Measurements from ENCODE around the gene DGKG. TPM values are rescaled to one million over a fixed set of nuclear protein-coding genes. Genes with fewer than 3 reads are reported as not detected.

Gene DGKG
- total RNA-seq, 2 donors from 2014 or later, result 0.49 to 1.5 TPM

DNA sequence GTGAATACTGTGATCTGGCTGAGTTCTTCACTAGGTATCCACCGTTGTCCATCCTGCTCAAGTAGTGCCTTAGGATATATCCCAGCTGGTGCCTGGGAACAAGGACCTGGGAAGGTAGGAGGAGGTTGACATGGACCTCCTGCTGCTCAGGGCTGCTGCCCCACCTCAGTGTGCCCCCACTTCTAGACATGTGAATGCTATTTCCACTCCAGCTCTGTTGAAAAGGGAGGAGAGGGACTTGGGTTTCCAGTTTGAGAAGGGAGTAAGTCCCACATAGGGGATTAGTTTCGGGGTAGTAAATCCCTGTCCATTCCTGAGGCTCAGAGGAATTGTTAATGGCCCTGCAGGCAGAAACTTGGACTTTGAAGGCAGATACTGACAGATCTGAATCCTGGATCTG lies 220.2 kb downstream of the DGKG start:
- no peak for ATAC-seq
- intact Hi-C loops (cut with DNase I, micrococcal nuclease), result no loop called here
- no peak for DNase-seq

DNA sequence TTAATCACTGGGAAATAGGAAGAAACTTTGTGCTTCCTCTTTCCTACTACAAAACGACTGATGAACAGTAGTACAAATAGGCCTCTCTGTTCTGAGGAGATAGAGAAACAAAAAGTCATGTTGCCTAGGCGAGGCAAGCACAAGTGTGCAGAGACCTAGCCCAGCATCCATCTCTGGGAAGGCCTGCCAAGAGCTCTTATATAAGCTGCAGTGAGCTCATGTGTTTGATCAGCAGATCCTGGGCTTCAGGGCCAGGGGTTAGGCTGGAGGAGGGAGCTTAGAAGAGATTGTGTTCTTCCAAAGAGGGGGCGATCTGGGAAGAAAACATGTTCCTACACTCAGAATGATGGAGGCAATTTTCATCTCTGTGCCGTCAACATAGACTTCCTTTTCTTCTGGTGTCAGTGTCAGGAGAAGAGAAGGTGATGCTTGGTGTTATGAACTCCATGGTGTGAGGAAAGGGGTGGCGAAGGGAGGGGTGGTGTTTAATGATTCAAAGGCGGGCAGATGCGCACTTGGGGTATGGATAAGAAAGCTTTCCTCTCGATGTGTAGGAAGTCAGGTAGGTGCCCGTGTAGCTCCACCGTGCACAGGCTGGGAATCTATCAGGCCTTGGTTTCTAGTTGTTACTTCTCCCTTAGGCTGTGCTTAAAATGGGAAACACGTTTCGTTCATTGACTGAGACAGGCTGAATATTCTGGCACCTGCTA lies 223.6 kb downstream of the DGKG start:
- no peak for DNase-seq
- intact Hi-C loops (cut with DNase I, micrococcal nuclease), result no loop called here
- ATAC-seq, result no peak

- ATAC-seq, result no peak
- intact Hi-C loops (cut with DNase I, micrococcal nuclease), result no loop called here
- DNase-seq, result no peak
Measured at GRCh38 chr3:186137051-186137685, 224.9 kb downstream of the DGKG start.

DNA sequence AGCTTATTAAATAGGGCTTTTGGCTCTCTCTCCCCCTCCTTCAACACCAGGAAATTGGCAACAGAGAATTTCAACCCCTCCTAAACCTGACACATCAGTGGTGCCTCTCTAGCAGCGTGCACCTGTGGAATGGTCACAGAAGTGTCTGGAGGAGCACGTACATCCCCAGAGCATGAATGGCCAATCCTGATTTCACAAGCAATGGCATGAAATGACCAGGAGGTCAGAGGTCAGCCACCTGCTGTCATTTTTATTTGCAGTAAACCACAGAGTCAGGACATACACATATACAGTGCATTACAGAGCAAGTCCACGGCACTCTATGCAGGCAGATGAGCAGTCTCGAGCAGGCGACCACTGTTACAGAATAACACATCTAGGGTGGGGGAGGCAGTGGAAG lies 228.1 kb downstream of the DGKG start:
- no peak for ATAC-seq
- intact Hi-C loops (cut with DNase I, micrococcal nuclease), result no loop called here

GRCh38 chr3:186132487-186132886 lies 229.5 kb downstream of the DGKG start:
- intact Hi-C loops (cut with DNase I, micrococcal nuclease), result no loop called here
- ATAC-seq (no peak), DNase-seq (no peak)

More for the DNA sequence above, 228.1 kb downstream of the DGKG start:
- DNase-seq, result no peak

DNA sequence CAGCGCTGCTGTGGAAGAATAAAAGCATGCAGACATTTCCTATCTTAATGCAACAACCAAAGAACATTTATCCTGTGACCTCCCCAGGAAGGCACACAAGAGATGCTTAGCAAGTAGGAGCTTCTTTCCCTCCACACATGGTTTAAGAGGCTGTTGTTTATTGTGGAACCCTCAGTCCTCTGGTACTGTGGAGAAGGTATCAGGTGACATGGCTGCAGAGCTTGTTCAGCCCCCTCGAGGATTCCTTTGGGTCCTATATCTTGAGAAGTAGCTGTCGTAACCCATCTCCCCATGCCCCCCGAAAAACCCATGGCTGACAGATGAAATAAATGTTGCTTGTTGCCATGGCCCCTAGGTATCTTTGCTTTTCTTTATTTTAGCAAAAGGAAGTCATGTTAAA lies 232.8 kb downstream of the DGKG start:
- intact Hi-C loops (cut with DNase I, micrococcal nuclease), result no loop called here
- DNase-seq, result no peak
- ATAC-seq, result no peak

DNA sequence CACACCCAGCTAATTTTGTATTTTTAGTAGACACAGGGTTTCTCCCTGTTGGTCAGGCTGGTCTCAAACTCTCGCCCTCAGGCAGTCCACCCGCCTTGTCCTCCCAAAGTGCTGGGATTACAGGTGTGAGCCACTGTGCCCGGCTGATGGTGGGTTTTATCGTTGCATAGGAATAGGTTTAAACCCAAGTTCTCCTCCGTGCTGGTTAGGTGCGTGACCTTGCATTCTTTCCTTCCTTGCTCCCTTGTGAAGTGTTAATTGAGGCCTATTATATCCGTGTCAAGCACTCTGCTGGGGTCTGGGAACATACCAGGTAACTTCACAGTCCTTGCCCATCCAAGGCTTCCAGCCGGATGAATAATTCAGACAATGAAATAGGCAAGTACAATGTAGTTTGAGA lies 233.9 kb downstream of the DGKG start:
- ATAC-seq, result no peak
- no peak for DNase-seq

GRCh38 chr3:186127463-186127862 lies 234.6 kb downstream of the DGKG start:
- DNase-seq, result no peak
- ATAC-seq, result no peak
- intact Hi-C loops (cut with DNase I, micrococcal nuclease), result no loop called here

More for the DNA sequence above, 233.9 kb downstream of the DGKG start:
- intact Hi-C loops (cut with DNase I, micrococcal nuclease), result no loop called here

DNA sequence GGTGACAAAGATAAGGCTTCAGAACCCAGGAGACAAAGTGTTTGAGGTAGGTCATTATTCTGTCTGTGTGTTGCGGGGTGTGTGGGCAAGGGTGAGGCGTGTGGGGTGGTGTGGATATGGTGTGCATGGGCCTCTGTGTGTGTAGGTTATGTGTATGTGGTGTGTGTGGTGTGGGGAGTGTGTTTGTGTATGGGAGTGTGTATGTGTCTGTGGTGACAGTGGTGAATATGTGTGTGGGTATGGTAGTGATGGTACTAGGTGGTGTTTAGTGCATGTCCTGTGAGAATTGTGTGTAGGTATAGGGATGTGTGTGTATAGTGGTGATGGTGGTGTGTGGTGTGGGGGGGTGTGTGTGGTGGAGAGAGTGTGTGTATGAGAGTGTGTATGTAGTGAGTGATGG lies 236.9 kb downstream of the DGKG start:
- DNase-seq, result no peak
- intact Hi-C loops (cut with DNase I, micrococcal nuclease), result no loop called here
- ATAC-seq, result no peak

- no peak for DNase-seq
- ATAC-seq, result no peak
- intact Hi-C loops (cut with DNase I, micrococcal nuclease), result no loop called here
Measured at GRCh38 chr3:186124592-186124991, 237.4 kb downstream of the DGKG start.

- ATAC-seq (no peak), DNase-seq (no peak)
- intact Hi-C loops (cut with DNase I, micrococcal nuclease), result no loop called here
Measured at GRCh38 chr3:186123012-186123411, 239.0 kb downstream of the DGKG start.

- ATAC-seq (no peak), DNase-seq (no peak)
- intact Hi-C loops (cut with DNase I, micrococcal nuclease), result no loop called here
Measured at GRCh38 chr3:186121968-186122367, 240.1 kb downstream of the DGKG start.

DNA sequence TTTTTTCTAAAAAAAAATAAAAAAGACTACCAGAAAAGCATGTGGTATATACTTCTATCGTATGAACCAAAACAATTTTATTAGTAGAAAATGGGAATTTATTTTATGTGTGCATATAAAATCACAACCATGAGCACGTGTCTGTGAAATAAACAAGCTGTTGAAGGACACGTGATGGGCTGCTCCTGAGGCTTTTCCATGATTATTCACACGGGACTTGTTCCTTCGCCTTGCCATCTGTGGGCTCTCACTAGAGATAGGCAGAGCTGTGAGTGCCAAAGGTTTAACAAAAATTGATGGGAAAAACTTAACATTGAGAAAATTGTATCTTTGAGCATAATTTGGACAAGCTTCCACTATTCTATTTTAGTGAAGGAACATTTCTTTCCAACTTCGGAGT lies 240.8 kb downstream of the DGKG start:
- intact Hi-C loops (cut with DNase I, micrococcal nuclease), result no loop called here
- no peak for ATAC-seq
- no peak for DNase-seq

GRCh38 chr3:186119499-186119898 lies 242.5 kb downstream of the DGKG start:
- no peak for DNase-seq
- ATAC-seq, result no peak
- intact Hi-C loops (cut with DNase I, micrococcal nuclease), result no loop called here

DNA sequence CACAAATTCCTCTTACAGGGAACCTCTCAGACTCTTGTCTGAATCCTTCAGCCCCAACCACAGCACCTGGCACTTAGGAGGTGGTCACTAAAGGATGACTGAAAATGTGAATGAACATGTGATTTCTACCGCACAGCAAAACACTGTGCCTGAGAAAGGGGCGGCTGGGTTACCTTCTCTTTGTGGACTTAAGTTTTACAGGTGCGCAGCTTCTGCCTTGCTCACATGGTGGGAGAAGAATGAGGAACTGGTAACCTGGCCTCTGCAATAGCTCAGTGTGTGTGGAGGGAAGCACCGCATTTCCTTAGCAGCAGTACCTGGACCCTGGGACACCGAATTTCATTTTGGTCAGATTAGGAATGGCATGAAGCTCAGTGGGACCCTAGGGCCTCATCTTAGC lies 243.3 kb downstream of the DGKG start:
- intact Hi-C loops (cut with DNase I, micrococcal nuclease), result no loop called here
- DNase-seq, result no peak
- ATAC-seq, result no peak

GRCh38 chr3:186117521-186118134 lies 244.4 kb downstream of the DGKG start:
- intact Hi-C loops (cut with DNase I, micrococcal nuclease), result no loop called here
- DNase-seq, result no peak
- ATAC-seq, result no peak

- ATAC-seq, result no peak
- intact Hi-C loops (cut with DNase I, micrococcal nuclease), result no loop called here
- DNase-seq, result no peak
Measured at GRCh38 chr3:186115239-186115996, 246.6 kb downstream of the DGKG start.

DNA sequence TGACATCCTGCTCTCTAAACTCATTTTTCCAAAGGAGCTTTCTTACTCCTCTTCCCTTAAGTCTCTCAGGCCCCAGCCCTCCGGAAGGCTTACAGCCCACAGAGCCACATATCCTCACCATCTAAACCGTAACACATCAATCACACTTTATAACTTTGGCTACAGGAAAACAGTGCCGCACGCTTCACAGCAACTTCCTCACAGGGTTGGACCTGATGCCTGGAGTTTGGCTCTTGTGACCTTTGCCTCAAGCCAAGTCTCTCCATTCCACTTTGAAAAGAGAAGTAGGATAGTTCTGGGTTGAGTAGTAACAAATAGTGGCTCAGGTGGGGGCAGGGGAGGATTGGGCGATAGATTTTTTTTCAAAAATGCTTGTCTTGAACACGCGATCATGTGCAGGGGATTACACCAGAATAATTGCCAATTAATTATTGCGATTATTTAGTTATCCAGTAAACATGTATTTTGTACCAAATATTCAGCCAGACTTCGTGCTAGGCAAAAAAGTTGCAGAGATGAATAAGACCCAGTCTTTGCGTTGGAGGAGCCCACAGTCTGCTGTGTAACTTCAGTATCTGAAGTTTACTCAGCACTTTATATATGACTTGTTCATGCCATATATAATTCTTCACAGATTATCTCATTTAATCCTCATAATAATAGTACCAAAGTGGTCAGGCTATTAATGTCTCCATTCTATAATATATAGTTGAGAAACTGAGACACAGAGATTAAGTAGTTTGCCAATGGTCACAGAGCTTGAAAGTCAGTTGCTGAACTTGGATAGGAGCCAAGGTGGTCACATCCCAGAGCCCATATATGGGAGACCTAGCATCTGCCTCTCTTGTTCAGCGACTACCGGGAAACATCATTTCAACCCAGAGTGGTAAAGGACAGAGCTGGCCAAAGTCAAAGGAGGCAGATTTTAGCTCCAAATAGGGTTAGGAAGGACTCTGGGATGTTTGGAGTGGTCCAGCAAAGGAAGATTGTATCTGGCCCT lies 250.8 kb downstream of the DGKG start:
- intact Hi-C loops (cut with DNase I, micrococcal nuclease), result no loop called here
- ATAC-seq (no peak), DNase-seq (no peak)

All from left colon (tissue), 2 donors.